CD4-positive, CD25-positive, alpha-beta regulatory T cell (primary cell): ENCODE data around the gene RBM10. TPM values are rescaled to one million over a fixed set of nuclear protein-coding genes. Genes with fewer than 3 reads are reported as not detected.

Experiments used
- ATAC-seq, 2 donors: fragments of 150-1000 bp; cut with Tn5 transposase; one replicate each; pipeline ENCODE4 v1.10.0; 2021; ENCODE audit warnings: low read depth in 2 of 2, moderate number of reproducible peaks in 2 of 2, moderate library complexity in 1 of 2
- DNase-seq, 3 donors: peaks; one replicate each; pipeline versions ENCODE4 v3.0.0 to v3.0.0-alpha.2; 2012 to 2022; ENCODE audit warnings: mixed read lengths in 1 of 3
- H3K27ac ChIP-seq: one replicate; pipeline ENCODE4 v1.7.0; 2013; ENCODE audit warnings: mild to moderate bottlenecking, low read length; ENCODE audit not compliant: insufficient read depth, poor library complexity, severe bottlenecking
- H3K27me3 ChIP-seq: one replicate; pipeline ENCODE4 v1.7.0; 2013; ENCODE audit warnings: low read length; ENCODE audit not compliant: control insufficient read depth, insufficient read depth
- H3K36me3 ChIP-seq: one replicate; pipeline ENCODE4 v1.7.0; 2013; ENCODE audit warnings: mild to moderate bottlenecking, low read length, moderate library complexity; ENCODE audit not compliant: control insufficient read depth, insufficient read depth
- H3K4me1 ChIP-seq: 2 replicates; pipeline ENCODE4 v1.7.0; 2013; ENCODE audit warnings: mild to moderate bottlenecking, low read length; ENCODE audit not compliant: insufficient read depth, control insufficient read depth, poor library complexity, severe bottlenecking
- H3K4me3 ChIP-seq: one replicate; pipeline ENCODE4 v1.7.0; 2013; ENCODE audit warnings: low read depth, mild to moderate bottlenecking, low read length, moderate library complexity
- H3K9me3 ChIP-seq, 2 experiments: 1 replicate in 1 of 2; 2 replicates in 1 of 2; pipeline ENCODE4 v1.7.0; 2013; ENCODE audit warnings: low read length in 2 of 2, mild to moderate bottlenecking in 1 of 2, moderate library complexity in 1 of 2; ENCODE audit not compliant: control insufficient read depth in 2 of 2
- H3K27ac Mint-ChIP-seq, 3 donors: one replicate each; pipeline ENCODE4 v1.8.0; 2020 to 2022; ENCODE audit warnings: mild to moderate bottlenecking in 3 of 3, mixed read lengths in 3 of 3, moderate library complexity in 2 of 3
- H3K27me3 Mint-ChIP-seq: one replicate; pipeline ENCODE4 v1.8.0; 2022; ENCODE audit warnings: mild to moderate bottlenecking, mixed read lengths
- H3K36me3 Mint-ChIP-seq: one replicate; pipeline ENCODE4 v1.8.0; 2020; ENCODE audit warnings: mixed read lengths
- H3K4me1 Mint-ChIP-seq, 4 donors: one replicate each; pipeline ENCODE4 v1.8.0; 2020 to 2022; ENCODE audit warnings: mixed read lengths in 4 of 4, mild to moderate bottlenecking in 1 of 4
- H3K4me3 Mint-ChIP-seq, 4 donors: one replicate each; pipeline ENCODE4 v1.8.0; 2020 to 2022; ENCODE audit warnings: mild to moderate bottlenecking in 4 of 4, mixed read lengths in 4 of 4, moderate library complexity in 3 of 4
- H3K9me3 Mint-ChIP-seq, 7 donors: one replicate each; pipeline ENCODE4 v1.8.0; 2020 to 2022; ENCODE audit warnings: mixed read lengths in 7 of 7, mild to moderate bottlenecking in 3 of 7, moderate library complexity in 2 of 7
- polyA plus RNA-seq, 4 donors: library from polyadenylated mRNA; unstranded; fragments of 300-500 nt; fragmentation: Illumina TruSeq; gene quantifications; one replicate each; pipeline ENCODE4 v1.2.3, GENCODE V29; 2021
- total RNA-seq: library from RNA; stranded (reverse); gene quantifications from one replicate; pipeline ENCODE4 v1.2.3, GENCODE V29; 2022

RBM10 gene
- total and polyA plus RNA-seq, 5 donors from 2014 or later, result 17.9 to 37.6 (median 22.5) TPM

- H3K9me3 ChIP-seq, result no peaks in the 10 kb centered on the region
- H3K36me3 Mint-ChIP-seq, result peaks cover 58% of the 10 kb centered on the region
- H3K4me1 Mint-ChIP-seq, result peaks cover 0 to 14% (median 3%) of the 10 kb centered on the region in 4 donors
- no peaks in the 10 kb centered on the region for H3K27me3 ChIP-seq
- H3K4me3 ChIP-seq, result no peak overlapping the region
- no peaks in the 10 kb centered on the region for H3K4me1 ChIP-seq
- no peaks in the 10 kb centered on the region for H3K9me3 Mint-ChIP-seq
- H3K27ac Mint-ChIP-seq, result no peak overlapping the region
- DNase-seq (no peak), ATAC-seq (no peak)
- no peaks in the 10 kb centered on the region for H3K27me3 Mint-ChIP-seq
- no peak overlapping the region for H3K27ac ChIP-seq
- H3K4me3 Mint-ChIP-seq, result no peak overlapping the region
- H3K36me3 ChIP-seq, result peaks cover 87% of the 10 kb centered on the region
Measured at GRCh38 chrX:47204970-47205369, 59.9 kb downstream of the RBM10 start.

GRCh38 chrX:47206316-47206715, 61.3 kb downstream of the RBM10 start:
- no peaks in the 10 kb centered on the region for H3K9me3 ChIP-seq
- no peaks in the 10 kb centered on the region for H3K27me3 Mint-ChIP-seq
- DNase-seq (no peak), ATAC-seq (no peak)
- no peak overlapping the region for H3K4me3 Mint-ChIP-seq
- no peaks in the 10 kb centered on the region for H3K27me3 ChIP-seq
- H3K4me3 ChIP-seq, result no peak overlapping the region
- peaks cover 53% of the 10 kb centered on the region for H3K36me3 Mint-ChIP-seq
- peak overlapping the region in 1 of 3 donors; percentile 20 for H3K27ac Mint-ChIP-seq
- no peak overlapping the region for H3K27ac ChIP-seq
- H3K36me3 ChIP-seq, result peaks cover 87% of the 10 kb centered on the region
- H3K4me1 Mint-ChIP-seq, result peaks cover 0 to 6% (median 2%) of the 10 kb centered on the region in 4 donors
- H3K9me3 Mint-ChIP-seq, result no peaks in the 10 kb centered on the region
- H3K4me1 ChIP-seq, result no peaks in the 10 kb centered on the region

- H3K4me1 Mint-ChIP-seq, result peaks cover 0 to 6% (median 1%) of the 10 kb centered on the region in 4 donors
- Histone ChIP-seq H3K9me3 (no peaks in the 10 kb centered on the region), H3K27me3 (no peaks in the 10 kb centered on the region), H3K4me1 (no peaks in the 10 kb centered on the region), H3K36me3 (peaks cover 87% of the 10 kb centered on the region), H3K27ac (no peak overlapping the region), H3K4me3 (no peak overlapping the region)
- DNase-seq, result no peak
- H3K27me3 Mint-ChIP-seq, result no peaks in the 10 kb centered on the region
- no peak overlapping the region for H3K4me3 Mint-ChIP-seq
- H3K36me3 Mint-ChIP-seq, result peaks cover 58% of the 10 kb centered on the region
- no peak overlapping the region for H3K27ac Mint-ChIP-seq
- H3K9me3 Mint-ChIP-seq, result no peaks in the 10 kb centered on the region
- no peak for ATAC-seq
Measured at GRCh38 chrX:47208108-47208507, 63.1 kb downstream of the RBM10 start.

- H3K27me3 Mint-ChIP-seq, result no peaks in the 10 kb centered on the region
- no peak overlapping the region for H3K4me3 Mint-ChIP-seq
- DNase-seq (no peak), ATAC-seq (no peak)
- H3K9me3 ChIP-seq, result no peaks in the 10 kb centered on the region
- H3K36me3 ChIP-seq, result peaks cover 86% of the 10 kb centered on the region
- no peak overlapping the region for H3K27ac ChIP-seq
- H3K27ac Mint-ChIP-seq, result peak overlapping the region in 1 of 3 donors; percentile 41
- H3K9me3 Mint-ChIP-seq, result no peaks in the 10 kb centered on the region
- H3K4me3 ChIP-seq, result no peak overlapping the region
- H3K4me1 Mint-ChIP-seq, result peaks cover 0 to 6% (median 1%) of the 10 kb centered on the region in 4 donors
- no peaks in the 10 kb centered on the region for H3K4me1 ChIP-seq
- peaks cover 59% of the 10 kb centered on the region for H3K36me3 Mint-ChIP-seq
- no peaks in the 10 kb centered on the region for H3K27me3 ChIP-seq
Measured at GRCh38 chrX:47209508-47210238, 64.7 kb downstream of the RBM10 start.

GRCh38 chrX:47210661-47211425, 65.8 kb downstream of the RBM10 start:
- DNase-seq (no peak), ATAC-seq (no peak)
- Histone ChIP-seq H3K4me3 (no peak overlapping the region), H3K4me1 (no peaks in the 10 kb centered on the region), H3K9me3 (no peaks in the 10 kb centered on the region), H3K27ac (no peak overlapping the region), H3K36me3 (peaks cover 88% of the 10 kb centered on the region), H3K27me3 (no peaks in the 10 kb centered on the region)
- Mint-ChIP-seq H3K4me1 (peaks cover 0 to 6% (median 2%) of the 10 kb centered on the region in 4 donors), H3K27me3 (no peaks in the 10 kb centered on the region), H3K4me3 (no peak overlapping the region), H3K36me3 (peaks cover 64% of the 10 kb centered on the region), H3K27ac (peak overlapping the region in 1 of 3 donors; percentile 95), H3K9me3 (no peaks in the 10 kb centered on the region)

GRCh38 chrX:47212381-47213293, 67.6 kb downstream of the RBM10 start:
- peaks cover 53% of the 10 kb centered on the region for H3K36me3 Mint-ChIP-seq

GRCh38 chrX:47214435-47215077, 69.5 kb downstream of the RBM10 start:
- Mint-ChIP-seq H3K4me1 (peaks cover 0 to 27% (median 12%) of the 10 kb centered on the region in 4 donors), H3K27ac (peak overlapping the region in 1 of 3 donors; percentile 25), H3K36me3 (peaks cover 53% of the 10 kb centered on the region)

More at GRCh38 chrX:47212381-47213293, 67.6 kb downstream of the RBM10 start:
- Histone ChIP-seq H3K4me1 (peaks cover 5% of the 10 kb centered on the region), H3K27ac (no peak overlapping the region), H3K27me3 (no peaks in the 10 kb centered on the region), H3K9me3 (no peaks in the 10 kb centered on the region), H3K36me3 (peaks cover 73% of the 10 kb centered on the region), H3K4me3 (no peak overlapping the region)
- Mint-ChIP-seq H3K27me3 (no peaks in the 10 kb centered on the region), H3K4me1 (peaks cover 0 to 18% (median 12%) of the 10 kb centered on the region in 4 donors), H3K9me3 (no peaks in the 10 kb centered on the region), H3K27ac (no peak overlapping the region), H3K4me3 (no peak overlapping the region)
- DNase-seq (no peak), ATAC-seq (no peak)

More at GRCh38 chrX:47214435-47215077, 69.5 kb downstream of the RBM10 start:
- Histone ChIP-seq H3K4me1 (peaks cover 12% of the 10 kb centered on the region), H3K9me3 (no peaks in the 10 kb centered on the region), H3K27me3 (no peaks in the 10 kb centered on the region), H3K4me3 (no peak overlapping the region), H3K36me3 (peaks cover 61% of the 10 kb centered on the region), H3K27ac (peak overlapping the region; percentile 23)
- Mint-ChIP-seq H3K4me3 (no peak overlapping the region), H3K27me3 (no peaks in the 10 kb centered on the region), H3K9me3 (no peaks in the 10 kb centered on the region)
- ATAC-seq (no peak), DNase-seq (no peak)
